ENCODE results near the gene RABGAP1L.
"Not testable (repeated sequence)": the region's sequence is repeated elsewhere in the genome, so short reads cannot be mapped to it uniquely, and the experiment has no call there.

RABGAP1L gene

DNA sequence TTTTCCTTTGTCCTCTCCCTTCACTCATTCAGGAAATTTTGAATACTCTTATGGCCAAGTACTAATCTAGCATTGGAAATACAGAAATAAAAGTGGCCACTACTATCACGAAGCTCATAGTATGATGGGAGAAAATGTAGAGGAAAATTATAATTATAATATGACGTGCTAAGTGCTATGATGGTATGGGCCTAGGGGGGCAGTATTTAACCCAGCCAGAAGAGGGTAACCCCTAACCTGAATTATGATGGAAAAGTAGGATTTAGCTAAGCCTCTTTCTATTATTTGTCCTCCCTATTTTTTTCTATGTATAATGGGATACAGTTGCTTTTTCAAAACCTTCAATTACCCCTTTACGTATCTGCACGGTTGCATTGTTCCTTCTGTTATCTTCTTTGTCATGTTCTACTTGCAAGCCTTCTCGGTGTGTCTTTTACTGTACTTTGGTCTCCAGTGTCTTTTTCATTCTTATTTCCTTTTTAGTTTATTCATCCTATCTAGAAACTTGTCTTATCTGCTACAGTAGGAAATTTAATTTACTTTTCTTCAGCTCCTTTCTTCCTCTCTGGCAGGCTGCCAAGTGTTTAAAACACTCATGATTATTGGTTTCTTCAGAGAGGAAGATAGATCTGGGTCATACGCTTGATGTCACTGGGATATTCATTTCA, 199.6 kb downstream of the RABGAP1L start:
- DNase-seq (ENCODE audit: low read depth in 2 of 2) = no peak

GRCh38 chr1:174359454-174359805, 200.1 kb downstream of the RABGAP1L start:
- DNase-seq (ENCODE audit: low read depth in 2 of 2) = no peak

- DNase-seq (ENCODE audit: low read depth in 2 of 2) = no peak
Measured at GRCh38 chr1:174364996-174365736, 205.8 kb downstream of the RABGAP1L start.

GRCh38 chr1:174366946-174367345, 207.6 kb downstream of the RABGAP1L start:
- DNase-seq (ENCODE audit: low read depth in 2 of 2) = no peak

- no peak for DNase-seq (ENCODE audit: low read depth in 2 of 2)
Measured at GRCh38 chr1:174367892-174368291, 208.6 kb downstream of the RABGAP1L start.

- DNase-seq (ENCODE audit: low read depth in 2 of 2) = no peak
Measured at GRCh38 chr1:174376030-174376429, 216.7 kb downstream of the RABGAP1L start.

- DNase-seq (ENCODE audit: low read depth in 2 of 2) = no peak
Measured at GRCh38 chr1:174391716-174392115, 232.4 kb downstream of the RABGAP1L start.

GRCh38 chr1:174393885-174394284, 234.6 kb downstream of the RABGAP1L start:
- DNase-seq (ENCODE audit: low read depth in 2 of 2) = no peak

DNA sequence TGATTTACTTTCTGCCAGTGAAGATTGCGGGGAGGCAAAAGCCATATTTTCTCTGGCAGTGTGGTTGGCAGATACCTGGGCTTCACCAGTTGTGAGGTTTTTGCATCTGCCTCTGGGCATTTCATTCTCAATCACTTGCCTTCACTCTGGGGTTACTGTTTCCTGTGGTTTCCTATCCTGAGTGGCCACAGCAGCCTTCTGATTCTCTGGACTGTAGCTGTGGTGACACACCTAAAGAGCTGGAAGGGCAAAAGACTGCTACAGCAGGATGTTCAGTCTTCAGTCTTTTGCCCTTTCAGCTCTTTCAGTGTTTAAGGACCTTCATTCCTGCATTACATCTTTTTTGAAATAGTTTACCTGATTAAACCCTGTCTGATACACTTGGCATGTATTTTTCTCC, 237.9 kb downstream of the RABGAP1L start:
- DNase-seq (ENCODE audit: low read depth in 2 of 2) = no peak

- no peak for DNase-seq (ENCODE audit: low read depth in 2 of 2)
Measured at GRCh38 chr1:174398246-174398645, 238.9 kb downstream of the RABGAP1L start.

- DNase-seq (ENCODE audit: low read depth in 2 of 2) = no peak
Measured at GRCh38 chr1:174399211-174399610, 239.9 kb downstream of the RABGAP1L start.

GRCh38 chr1:174401075-174401474, 241.8 kb downstream of the RABGAP1L start:
- no peak for DNase-seq (ENCODE audit: low read depth in 2 of 2)

DNA sequence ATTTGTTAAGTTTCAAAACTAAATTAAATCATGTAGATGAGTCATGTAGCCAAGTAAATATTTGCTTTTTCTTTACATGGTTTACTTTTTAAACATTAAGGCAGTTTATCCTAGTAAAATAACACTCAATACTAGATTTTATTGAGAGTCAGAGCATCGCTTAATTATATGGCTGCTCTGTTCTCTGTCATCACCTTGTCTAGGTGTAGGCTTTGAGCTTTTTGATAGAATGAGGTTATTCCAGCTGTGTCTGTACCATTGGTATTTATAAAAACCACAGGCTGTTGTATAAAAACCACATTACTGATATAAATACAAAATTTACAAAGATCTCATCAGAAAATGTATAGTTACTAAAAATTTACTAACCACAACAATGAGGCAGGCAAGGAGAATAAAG, 245.9 kb downstream of the RABGAP1L start:
- no peak for DNase-seq (ENCODE audit: low read depth in 2 of 2)

DNA sequence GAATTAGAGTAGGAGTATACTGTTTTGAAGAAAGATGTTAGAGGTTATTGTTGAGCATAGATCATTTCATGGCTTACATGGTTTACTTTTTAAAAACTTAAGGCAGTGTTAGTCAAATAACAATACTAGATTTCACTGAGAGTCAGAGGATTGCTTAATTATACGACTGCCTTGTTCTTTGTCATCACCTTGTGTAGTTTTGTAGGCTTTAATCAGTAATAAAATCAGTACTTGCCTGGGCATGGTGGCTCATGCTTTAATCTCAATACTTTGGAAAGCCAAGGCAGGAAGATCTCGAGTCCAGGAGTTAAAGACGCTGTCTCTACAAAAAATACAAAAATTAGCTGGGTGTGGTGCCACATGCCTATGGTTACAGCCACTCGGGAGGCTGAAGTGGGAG, 247.1 kb downstream of the RABGAP1L start:
- DNase-seq (ENCODE audit: low read depth in 2 of 2) = no peak

GRCh38 chr1:174407665-174408064, 248.3 kb downstream of the RABGAP1L start:
- DNase-seq (ENCODE audit: low read depth in 2 of 2) = no peak

DNA sequence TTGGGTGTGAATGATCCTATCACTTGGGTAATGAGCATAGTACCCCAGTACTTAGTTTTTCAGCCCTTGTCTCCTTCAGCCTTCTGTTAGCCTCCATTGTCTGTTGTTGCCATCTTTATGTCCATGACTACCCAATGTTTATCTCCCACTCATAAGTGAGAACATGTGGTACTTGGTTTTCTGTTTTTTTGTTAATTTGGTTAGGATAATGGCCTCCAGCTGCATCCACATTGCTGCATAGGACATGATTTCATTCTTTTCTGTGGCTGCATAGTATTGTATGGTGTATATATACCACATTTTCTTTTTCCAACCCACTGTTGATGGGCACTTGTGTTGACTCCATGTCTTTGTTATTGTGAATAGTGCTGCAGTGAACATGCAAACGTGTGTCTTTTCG, 248.8 kb downstream of the RABGAP1L start:
- no peak for DNase-seq (ENCODE audit: low read depth in 2 of 2)

DNA sequence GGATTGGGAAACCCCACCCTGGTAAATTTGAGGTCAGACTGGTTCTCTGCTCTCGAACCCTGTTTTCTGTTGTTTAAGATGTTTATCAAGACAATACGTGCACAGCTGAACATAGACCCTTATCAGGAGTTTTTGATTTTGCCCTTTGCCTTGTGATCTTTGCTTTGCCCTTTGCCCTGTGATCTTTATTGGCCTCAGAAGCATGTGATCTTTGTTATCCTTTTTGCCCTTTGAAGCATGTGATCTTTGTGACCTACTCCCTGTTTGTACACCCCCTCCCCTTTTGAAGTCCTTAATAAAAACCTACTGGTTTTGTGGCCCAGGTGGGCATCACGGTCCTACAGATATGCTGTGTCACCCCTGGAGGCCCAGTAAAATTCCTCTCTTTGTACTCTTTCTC, 250.5 kb downstream of the RABGAP1L start:
- not testable (repeated sequence) for DNase-seq (ENCODE audit: low read depth in 2 of 2)

DNA sequence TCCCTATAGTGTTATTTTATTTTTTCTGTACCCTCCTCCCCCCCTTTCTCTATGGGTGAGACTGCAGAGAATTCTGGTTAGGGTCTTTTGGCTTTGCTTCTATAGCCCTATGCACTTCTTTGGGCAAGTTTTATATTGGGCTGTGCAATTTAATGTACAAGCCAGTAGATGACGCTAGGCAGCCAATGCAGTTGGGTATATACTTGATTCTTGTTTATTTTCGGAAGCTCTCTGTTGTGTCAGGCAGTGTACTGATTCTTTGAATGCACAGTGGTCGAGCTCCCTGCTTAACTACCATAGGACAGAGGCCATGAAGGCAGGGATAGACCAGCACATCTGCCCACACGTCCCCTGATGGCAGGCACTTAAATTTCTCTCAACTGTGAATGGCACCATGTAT, 254.3 kb downstream of the RABGAP1L start:
- DNase-seq (ENCODE audit: low read depth in 2 of 2) = no peak

DNA sequence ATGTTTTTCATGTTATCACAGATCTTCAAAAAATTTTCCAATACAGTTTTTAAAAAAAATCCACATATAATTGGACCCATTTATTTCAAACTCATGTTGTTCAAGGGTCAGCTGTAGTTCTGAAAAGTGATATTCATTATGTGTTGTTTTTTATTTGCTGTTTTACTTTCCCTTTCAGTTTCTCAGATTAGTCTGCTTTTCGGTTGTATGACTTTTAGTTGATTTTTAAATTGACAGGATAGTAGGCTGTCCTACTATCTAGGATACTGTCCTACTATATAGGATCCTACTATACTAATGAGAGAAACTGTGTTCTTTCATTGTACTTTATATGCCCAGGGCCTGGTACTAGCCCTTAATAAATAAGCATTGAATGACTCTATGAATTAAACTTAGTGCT, 254.9 kb downstream of the RABGAP1L start:
- DNase-seq (ENCODE audit: low read depth in 2 of 2) = no peak

GRCh38 chr1:174415506-174415905, 256.2 kb downstream of the RABGAP1L start:
- no peak for DNase-seq (ENCODE audit: low read depth in 2 of 2)

- DNase-seq (ENCODE audit: low read depth in 2 of 2) = no peak
Measured at GRCh38 chr1:174417921-174418320, 258.6 kb downstream of the RABGAP1L start.

DNA sequence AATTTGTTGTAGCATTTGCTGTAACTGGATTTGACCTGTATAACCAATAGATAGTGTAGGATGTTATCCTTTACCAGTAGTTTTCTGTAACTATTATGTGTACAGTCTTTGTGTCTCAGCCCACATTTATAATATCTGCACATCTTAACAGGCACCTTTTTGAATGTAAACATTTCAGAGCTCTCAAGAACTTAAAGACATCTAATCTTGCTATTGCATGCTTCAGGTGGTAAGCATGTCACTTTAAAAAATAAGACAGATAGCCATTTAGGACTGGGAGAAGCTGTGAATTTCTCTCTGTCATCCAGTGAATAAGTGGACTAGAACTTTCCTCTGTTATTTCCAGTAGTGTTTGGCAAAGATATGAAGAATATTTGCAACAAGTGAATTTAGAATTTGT, 265.8 kb downstream of the RABGAP1L start:
- no peak for DNase-seq (ENCODE audit: low read depth in 2 of 2)

GRCh38 chr1:174426153-174426552, 266.8 kb downstream of the RABGAP1L start:
- DNase-seq (ENCODE audit: low read depth in 2 of 2) = no peak

DNA sequence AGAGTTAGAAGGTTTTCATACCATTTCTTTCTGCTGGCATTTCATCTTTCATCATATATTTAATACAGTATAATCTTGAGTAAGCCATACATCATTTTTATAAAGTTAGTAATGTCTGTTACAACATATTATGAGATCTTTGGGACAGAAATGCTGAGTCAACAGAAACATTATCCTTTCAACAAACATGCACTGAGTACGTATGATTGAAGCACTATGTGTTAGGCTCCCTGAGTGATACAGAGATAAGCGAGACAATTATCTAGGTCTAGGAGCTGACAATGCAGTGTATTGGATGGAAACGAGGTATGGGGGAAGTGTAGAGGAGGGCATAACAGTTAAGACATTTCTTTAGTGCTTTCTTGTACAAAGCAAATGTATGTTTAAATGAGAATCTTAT, 268.7 kb downstream of the RABGAP1L start:
- DNase-seq (ENCODE audit: low read depth in 2 of 2) = no peak
